ENCODE measurements around the gene FDXR. TPM values are rescaled to one million over a fixed set of nuclear protein-coding genes. Genes with fewer than 3 reads are reported as not detected.
A peak's percentile ranks its signal among the peaks of the same experiment; 100 is the strongest.

FDXR gene
- total RNA-seq, 1 experiment from 2014 or later: 3.2 TPM

- Histone ChIP-seq H3K36me3 (ENCODE audit: insufficient read depth, low read length) (no peaks in the 10 kb centered on the region), H3K9ac (ENCODE audit: low read length) (peak overlapping the region; percentile 27; the same call in 1 of the 2 replicates), H3K4me2 (ENCODE audit: low read depth, low read length, poor library complexity, severe bottlenecking) (no peak overlapping the region), H3K9me3 (ENCODE audit: low read length) (no peaks in the 10 kb centered on the region), H3K4me1 (ENCODE audit: low read length) (peaks cover 8% of the 10 kb centered on the region), H3K27ac (ENCODE audit: low read length) (no peak overlapping the region), H4K20me1 (ENCODE audit: insufficient read depth, low read depth, low read length) (no peaks in the 10 kb centered on the region), H3K79me2 (ENCODE audit: low read length) (no peaks in the 10 kb centered on the region), H3K27me3 (ENCODE audit: low read length) (no peaks in the 10 kb centered on the region), H2AFZ (ENCODE audit: low read length) (no peak overlapping the region), H3K4me3 (ENCODE audit: low read length) (no peak overlapping the region), H3K9me2 (replicated peaks; ENCODE audit: insufficient read depth, low read length) (no peaks in the 10 kb centered on the region)
- DNase-seq: peak; percentile 74
Observed at GRCh38 chr17:74865504-74866197, 7.1 kb downstream of the FDXR start.

DNA sequence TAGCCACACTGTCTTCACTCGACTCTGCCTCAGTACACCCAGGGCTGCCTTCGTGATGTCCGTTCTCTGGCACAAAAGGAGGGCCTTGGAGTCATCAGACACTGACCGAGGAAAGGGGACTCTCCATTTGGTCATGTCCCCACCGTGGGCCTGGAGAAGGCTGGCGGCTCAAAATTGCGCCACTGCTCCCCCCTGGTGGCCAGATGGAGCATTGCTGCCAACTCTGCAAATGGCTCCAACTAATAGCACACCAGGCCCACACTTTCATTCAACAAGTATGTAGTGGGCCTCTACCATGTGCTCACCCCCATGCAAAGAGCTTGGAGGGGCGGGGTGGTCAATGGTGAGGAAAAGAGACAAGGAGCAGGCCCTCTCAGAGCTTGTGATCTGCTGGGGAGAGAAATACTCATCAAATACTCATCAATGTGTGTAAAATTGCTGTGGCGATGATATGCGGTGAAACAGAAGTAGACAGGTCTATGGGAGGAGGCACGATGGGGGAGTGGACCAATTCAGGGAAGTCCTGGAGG, 7.9 kb downstream of the FDXR start:
- H3K79me2 ChIP-seq (ENCODE audit: low read length): no peaks in the 10 kb centered on the region
- H3K27me3 ChIP-seq (ENCODE audit: low read length): no peaks in the 10 kb centered on the region
- no peak overlapping the region for H3K9ac ChIP-seq (ENCODE audit: low read length)
- no peak overlapping the region for H3K27ac ChIP-seq (ENCODE audit: low read length)
- H3K4me1 ChIP-seq (ENCODE audit: low read length): peaks cover 8% of the 10 kb centered on the region
- no peaks in the 10 kb centered on the region for H4K20me1 ChIP-seq (ENCODE audit: insufficient read depth, low read depth, low read length)
- DNase-seq: peak; percentile 91
- no peak overlapping the region for H3K4me2 ChIP-seq (ENCODE audit: low read depth, low read length, poor library complexity, severe bottlenecking)
- H3K36me3 ChIP-seq (ENCODE audit: insufficient read depth, low read length): no peaks in the 10 kb centered on the region
- H3K9me2 ChIP-seq (replicated peaks; ENCODE audit: insufficient read depth, low read length): no peaks in the 10 kb centered on the region
- no peak overlapping the region for H2AFZ ChIP-seq (ENCODE audit: low read length)
- no peak overlapping the region for H3K4me3 ChIP-seq (ENCODE audit: low read length)
- H3K9me3 ChIP-seq (ENCODE audit: low read length): no peaks in the 10 kb centered on the region

- Histone ChIP-seq H3K9me2 (replicated peaks; ENCODE audit: insufficient read depth, low read length) (no peaks in the 10 kb centered on the region), H3K9ac (ENCODE audit: low read length) (no peak overlapping the region), H3K4me1 (ENCODE audit: low read length) (peaks cover 8% of the 10 kb centered on the region), H3K9me3 (ENCODE audit: low read length) (no peaks in the 10 kb centered on the region), H4K20me1 (ENCODE audit: insufficient read depth, low read depth, low read length) (no peaks in the 10 kb centered on the region), H3K36me3 (ENCODE audit: insufficient read depth, low read length) (no peaks in the 10 kb centered on the region), H3K79me2 (ENCODE audit: low read length) (no peaks in the 10 kb centered on the region), H3K4me3 (ENCODE audit: low read length) (no peak overlapping the region), H3K27ac (ENCODE audit: low read length) (no peak overlapping the region), H3K4me2 (ENCODE audit: low read depth, low read length, poor library complexity, severe bottlenecking) (no peak overlapping the region), H2AFZ (ENCODE audit: low read length) (no peak overlapping the region), H3K27me3 (ENCODE audit: low read length) (no peaks in the 10 kb centered on the region)
- no peak for DNase-seq
Observed at GRCh38 chr17:74864297-74864865, 8.4 kb downstream of the FDXR start.

GRCh38 chr17:74863420-74864296, 9.1 kb downstream of the FDXR start:
- no peak for DNase-seq
- no peak overlapping the region for H2AFZ ChIP-seq (ENCODE audit: low read length)
- no peak overlapping the region for H3K4me2 ChIP-seq (ENCODE audit: low read depth, low read length, poor library complexity, severe bottlenecking)

DNA sequence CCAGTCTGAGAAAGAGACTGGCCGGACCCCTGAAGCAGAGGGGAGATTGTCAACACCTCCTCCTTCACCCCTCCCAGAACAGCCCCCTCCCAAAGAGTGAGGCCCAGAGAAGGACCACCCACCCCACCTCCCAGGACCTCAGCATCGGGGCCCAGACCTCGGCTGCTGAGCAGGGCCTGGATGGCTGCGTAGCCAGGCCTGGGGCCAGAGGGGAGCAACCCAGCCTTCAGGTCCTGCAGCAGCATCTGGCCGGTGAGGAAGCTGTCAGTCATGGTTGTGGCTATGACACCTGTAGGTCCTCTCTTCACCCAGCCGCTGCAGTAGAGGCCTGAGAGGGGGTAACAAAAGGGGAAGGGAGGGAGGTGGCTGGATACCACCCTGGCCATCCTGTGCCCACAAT, 9.9 kb downstream of the FDXR start:
- Histone ChIP-seq H2AFZ (ENCODE audit: low read length) (no peak overlapping the region), H3K27ac (ENCODE audit: low read length) (no peak overlapping the region), H3K4me2 (ENCODE audit: low read depth, low read length, poor library complexity, severe bottlenecking) (no peak overlapping the region), H4K20me1 (ENCODE audit: insufficient read depth, low read depth, low read length) (no peaks in the 10 kb centered on the region), H3K79me2 (ENCODE audit: low read length) (no peaks in the 10 kb centered on the region), H3K9ac (ENCODE audit: low read length) (no peak overlapping the region), H3K9me3 (ENCODE audit: low read length) (no peaks in the 10 kb centered on the region), H3K4me3 (ENCODE audit: low read length) (no peak overlapping the region), H3K36me3 (ENCODE audit: insufficient read depth, low read length) (no peaks in the 10 kb centered on the region), H3K9me2 (replicated peaks; ENCODE audit: insufficient read depth, low read length) (no peaks in the 10 kb centered on the region), H3K4me1 (ENCODE audit: low read length) (peaks cover 8% of the 10 kb centered on the region), H3K27me3 (ENCODE audit: low read length) (no peaks in the 10 kb centered on the region)
- DNase-seq: no peak

More at GRCh38 chr17:74863420-74864296, 9.1 kb downstream of the FDXR start:
- Histone ChIP-seq H3K79me2 (ENCODE audit: low read length) (no peaks in the 10 kb centered on the region), H3K36me3 (ENCODE audit: insufficient read depth, low read length) (no peaks in the 10 kb centered on the region), H3K27me3 (ENCODE audit: low read length) (no peaks in the 10 kb centered on the region), H3K4me1 (ENCODE audit: low read length) (peaks cover 8% of the 10 kb centered on the region), H3K9me2 (replicated peaks; ENCODE audit: insufficient read depth, low read length) (no peaks in the 10 kb centered on the region), H3K9me3 (ENCODE audit: low read length) (no peaks in the 10 kb centered on the region), H3K4me3 (ENCODE audit: low read length) (no peak overlapping the region), H3K27ac (ENCODE audit: low read length) (no peak overlapping the region), H3K9ac (ENCODE audit: low read length) (no peak overlapping the region), H4K20me1 (ENCODE audit: insufficient read depth, low read depth, low read length) (no peaks in the 10 kb centered on the region)

GRCh38 chr17:74862108-74862901, 10.5 kb downstream of the FDXR start:
- Histone ChIP-seq H3K36me3 (ENCODE audit: insufficient read depth, low read length) (no peaks in the 10 kb centered on the region), H4K20me1 (ENCODE audit: insufficient read depth, low read depth, low read length) (no peaks in the 10 kb centered on the region), H3K4me2 (ENCODE audit: low read depth, low read length, poor library complexity, severe bottlenecking) (no peak overlapping the region), H3K27me3 (ENCODE audit: low read length) (no peaks in the 10 kb centered on the region), H3K79me2 (ENCODE audit: low read length) (no peaks in the 10 kb centered on the region), H3K9ac (ENCODE audit: low read length) (0 out of 2 replicates have a peak overlapping the region, but pooled peaks have one; percentile 24), H3K27ac (ENCODE audit: low read length) (no peak overlapping the region), H2AFZ (ENCODE audit: low read length) (no peak overlapping the region; the same call in 1 of the 2 replicates), H3K9me2 (replicated peaks; ENCODE audit: insufficient read depth, low read length) (no peaks in the 10 kb centered on the region), H3K9me3 (ENCODE audit: low read length) (no peaks in the 10 kb centered on the region), H3K4me1 (ENCODE audit: low read length) (peaks cover 8% of the 10 kb centered on the region), H3K4me3 (ENCODE audit: low read length) (no peak overlapping the region)
- DNase-seq: peak; percentile 91

DNA sequence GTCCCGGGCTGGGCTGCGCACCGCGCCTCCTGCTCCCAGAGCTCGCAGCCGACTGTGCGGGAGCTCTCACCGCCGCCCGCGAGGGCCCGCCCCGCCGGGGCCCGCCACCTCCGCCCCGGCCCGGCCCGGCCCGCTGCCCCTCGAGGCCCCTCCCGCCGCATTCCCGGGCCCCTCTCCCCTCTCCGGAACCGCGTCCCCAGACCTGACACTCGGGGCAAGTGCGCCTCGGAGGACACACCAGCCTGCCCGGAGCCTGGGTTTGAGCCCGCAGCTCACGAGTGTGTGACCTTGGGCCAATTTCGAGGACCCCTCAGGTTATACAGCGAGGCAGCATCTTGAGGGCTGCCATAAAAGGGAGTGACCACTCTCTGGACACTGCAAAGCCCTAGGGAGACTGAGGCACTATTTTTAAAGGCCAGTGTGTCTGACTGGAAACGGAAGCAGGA, 11.1 kb downstream of the FDXR start:
- no peak for DNase-seq
- Histone ChIP-seq H4K20me1 (ENCODE audit: insufficient read depth, low read depth, low read length) (no peaks in the 10 kb centered on the region), H3K4me2 (ENCODE audit: low read depth, low read length, poor library complexity, severe bottlenecking) (no peak overlapping the region), H2AFZ (ENCODE audit: low read length) (no peak overlapping the region), H3K27me3 (ENCODE audit: low read length) (no peaks in the 10 kb centered on the region), H3K4me1 (ENCODE audit: low read length) (peaks cover 8% of the 10 kb centered on the region), H3K27ac (ENCODE audit: low read length) (no peak overlapping the region), H3K36me3 (ENCODE audit: insufficient read depth, low read length) (no peaks in the 10 kb centered on the region), H3K9ac (ENCODE audit: low read length) (0 out of 2 replicates have a peak overlapping the region, but pooled peaks have one; percentile 24), H3K4me3 (ENCODE audit: low read length) (no peak overlapping the region), H3K9me2 (replicated peaks; ENCODE audit: insufficient read depth, low read length) (no peaks in the 10 kb centered on the region), H3K9me3 (ENCODE audit: low read length) (no peaks in the 10 kb centered on the region), H3K79me2 (ENCODE audit: low read length) (no peaks in the 10 kb centered on the region)

Data from Karpas-422 (cell line).